ENCODE results near the gene S100A16. TPM values are rescaled to one million over a fixed set of nuclear protein-coding genes. Genes with fewer than 3 reads are reported as not detected.
A peak's percentile ranks its signal among the peaks of the same experiment; 100 is the strongest.

S100A16 gene
- total RNA-seq, 1 experiment from 2014 or later = 14.6 TPM

DNA sequence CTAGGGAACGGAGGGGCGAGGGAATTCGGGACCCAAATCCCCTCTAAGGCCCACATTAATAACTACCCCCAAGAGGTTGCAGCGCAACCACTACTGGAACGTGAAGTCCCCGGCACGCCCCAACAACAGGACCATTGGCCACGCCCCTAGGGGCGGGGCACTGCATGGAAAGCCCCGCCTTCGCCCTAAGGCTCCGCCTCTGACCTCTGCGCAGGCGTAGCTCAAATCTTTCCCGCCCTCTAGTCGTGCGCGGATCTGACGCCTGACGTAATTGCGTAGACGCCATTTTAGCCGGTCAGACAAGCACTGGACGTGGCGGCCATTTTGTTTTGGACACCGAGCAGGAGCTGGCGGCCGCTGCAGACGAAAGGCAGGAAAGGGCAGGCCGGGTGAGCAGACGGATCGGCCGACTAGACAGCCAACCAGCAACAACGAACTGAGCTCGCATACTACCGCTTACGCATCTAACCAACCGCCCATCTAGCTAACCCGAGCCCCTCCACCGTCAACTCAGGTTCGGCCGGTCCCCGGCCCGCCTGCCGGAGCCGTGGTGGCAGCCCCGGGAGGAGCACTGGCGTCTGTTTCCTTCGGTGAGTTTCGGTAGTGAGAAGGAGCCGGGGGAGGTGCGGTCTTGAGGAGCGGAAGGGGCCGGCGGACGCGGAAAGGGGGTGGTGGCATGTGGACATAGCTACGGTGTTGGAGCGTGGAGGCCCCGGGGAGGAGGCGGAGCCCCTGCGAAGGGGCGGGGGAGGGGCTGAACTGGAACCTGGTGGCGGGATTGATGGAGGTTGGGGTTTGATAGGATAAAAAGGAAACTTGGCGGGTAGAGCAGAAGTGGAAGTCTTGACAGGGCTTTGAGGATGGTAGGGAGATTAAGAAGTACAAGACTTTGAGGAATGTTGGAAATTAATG is 21.1 kb upstream of the S100A16 start, which contains the start of gene CHTOP (continued):
- TF ChIP-seq, protein P1, sequence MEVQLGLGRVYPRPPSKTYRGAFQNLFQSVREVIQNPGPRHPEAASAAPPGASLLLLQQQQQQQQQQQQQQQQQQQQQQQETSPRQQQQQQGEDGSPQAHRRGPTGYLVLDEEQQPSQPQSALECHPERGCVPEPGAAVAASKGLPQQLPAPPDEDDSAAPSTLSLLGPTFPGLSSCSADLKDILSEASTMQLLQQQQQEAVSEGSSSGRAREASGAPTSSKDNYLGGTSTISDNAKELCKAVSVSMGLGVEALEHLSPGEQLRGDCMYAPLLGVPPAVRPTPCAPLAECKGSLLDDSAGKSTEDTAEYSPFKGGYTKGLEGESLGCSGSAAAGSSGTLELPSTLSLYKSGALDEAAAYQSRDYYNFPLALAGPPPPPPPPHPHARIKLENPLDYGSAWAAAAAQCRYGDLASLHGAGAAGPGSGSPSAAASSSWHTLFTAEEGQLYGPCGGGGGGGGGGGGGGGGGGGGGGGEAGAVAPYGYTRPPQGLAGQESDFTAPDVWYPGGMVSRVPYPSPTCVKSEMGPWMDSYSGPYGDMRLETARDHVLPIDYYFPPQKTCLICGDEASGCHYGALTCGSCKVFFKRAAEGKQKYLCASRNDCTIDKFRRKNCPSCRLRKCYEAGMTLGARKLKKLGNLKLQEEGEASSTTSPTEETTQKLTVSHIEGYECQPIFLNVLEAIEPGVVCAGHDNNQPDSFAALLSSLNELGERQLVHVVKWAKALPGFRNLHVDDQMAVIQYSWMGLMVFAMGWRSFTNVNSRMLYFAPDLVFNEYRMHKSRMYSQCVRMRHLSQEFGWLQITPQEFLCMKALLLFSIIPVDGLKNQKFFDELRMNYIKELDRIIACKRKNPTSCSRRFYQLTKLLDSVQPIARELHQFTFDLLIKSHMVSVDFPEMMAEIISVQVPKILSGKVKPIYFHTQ (CRISPR knock-in tag; IDR thresholded peaks at IDR 0.05) = 0 out of 2 replicates have a peak, but pooled peaks have one; percentile 65
- TF ChIP-seq CREM (CRISPR knock-in tag; IDR thresholded peaks at IDR 0.05) = peak; percentile 85
- TF ChIP-seq, protein P2, sequence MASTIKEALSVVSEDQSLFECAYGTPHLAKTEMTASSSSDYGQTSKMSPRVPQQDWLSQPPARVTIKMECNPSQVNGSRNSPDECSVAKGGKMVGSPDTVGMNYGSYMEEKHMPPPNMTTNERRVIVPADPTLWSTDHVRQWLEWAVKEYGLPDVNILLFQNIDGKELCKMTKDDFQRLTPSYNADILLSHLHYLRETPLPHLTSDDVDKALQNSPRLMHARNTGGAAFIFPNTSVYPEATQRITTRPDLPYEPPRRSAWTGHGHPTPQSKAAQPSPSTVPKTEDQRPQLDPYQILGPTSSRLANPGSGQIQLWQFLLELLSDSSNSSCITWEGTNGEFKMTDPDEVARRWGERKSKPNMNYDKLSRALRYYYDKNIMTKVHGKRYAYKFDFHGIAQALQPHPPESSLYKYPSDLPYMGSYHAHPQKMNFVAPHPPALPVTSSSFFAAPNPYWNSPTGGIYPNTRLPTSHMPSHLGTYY (CRISPR knock-in tag; IDR thresholded peaks at IDR 0.05) = no peak
- TF ChIP-seq, protein P3, sequence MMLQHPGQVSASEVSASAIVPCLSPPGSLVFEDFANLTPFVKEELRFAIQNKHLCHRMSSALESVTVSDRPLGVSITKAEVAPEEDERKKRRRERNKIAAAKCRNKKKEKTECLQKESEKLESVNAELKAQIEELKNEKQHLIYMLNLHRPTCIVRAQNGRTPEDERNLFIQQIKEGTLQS (CRISPR knock-in tag; conservative IDR thresholded peaks at IDR 0.05) = peak; percentile 52; the same call in 1 of the 2 replicates
- TF ChIP-seq ATF1 (CRISPR knock-in tag; IDR thresholded peaks at IDR 0.05) = no peak
- no peak for TF ChIP-seq NR1H2 (CRISPR knock-in tag; IDR thresholded peaks at IDR 0.05)
- TF ChIP-seq GTF2I (CRISPR knock-in tag; conservative IDR thresholded peaks at IDR 0.05) = no peak
- TF ChIP-seq, protein P4, sequence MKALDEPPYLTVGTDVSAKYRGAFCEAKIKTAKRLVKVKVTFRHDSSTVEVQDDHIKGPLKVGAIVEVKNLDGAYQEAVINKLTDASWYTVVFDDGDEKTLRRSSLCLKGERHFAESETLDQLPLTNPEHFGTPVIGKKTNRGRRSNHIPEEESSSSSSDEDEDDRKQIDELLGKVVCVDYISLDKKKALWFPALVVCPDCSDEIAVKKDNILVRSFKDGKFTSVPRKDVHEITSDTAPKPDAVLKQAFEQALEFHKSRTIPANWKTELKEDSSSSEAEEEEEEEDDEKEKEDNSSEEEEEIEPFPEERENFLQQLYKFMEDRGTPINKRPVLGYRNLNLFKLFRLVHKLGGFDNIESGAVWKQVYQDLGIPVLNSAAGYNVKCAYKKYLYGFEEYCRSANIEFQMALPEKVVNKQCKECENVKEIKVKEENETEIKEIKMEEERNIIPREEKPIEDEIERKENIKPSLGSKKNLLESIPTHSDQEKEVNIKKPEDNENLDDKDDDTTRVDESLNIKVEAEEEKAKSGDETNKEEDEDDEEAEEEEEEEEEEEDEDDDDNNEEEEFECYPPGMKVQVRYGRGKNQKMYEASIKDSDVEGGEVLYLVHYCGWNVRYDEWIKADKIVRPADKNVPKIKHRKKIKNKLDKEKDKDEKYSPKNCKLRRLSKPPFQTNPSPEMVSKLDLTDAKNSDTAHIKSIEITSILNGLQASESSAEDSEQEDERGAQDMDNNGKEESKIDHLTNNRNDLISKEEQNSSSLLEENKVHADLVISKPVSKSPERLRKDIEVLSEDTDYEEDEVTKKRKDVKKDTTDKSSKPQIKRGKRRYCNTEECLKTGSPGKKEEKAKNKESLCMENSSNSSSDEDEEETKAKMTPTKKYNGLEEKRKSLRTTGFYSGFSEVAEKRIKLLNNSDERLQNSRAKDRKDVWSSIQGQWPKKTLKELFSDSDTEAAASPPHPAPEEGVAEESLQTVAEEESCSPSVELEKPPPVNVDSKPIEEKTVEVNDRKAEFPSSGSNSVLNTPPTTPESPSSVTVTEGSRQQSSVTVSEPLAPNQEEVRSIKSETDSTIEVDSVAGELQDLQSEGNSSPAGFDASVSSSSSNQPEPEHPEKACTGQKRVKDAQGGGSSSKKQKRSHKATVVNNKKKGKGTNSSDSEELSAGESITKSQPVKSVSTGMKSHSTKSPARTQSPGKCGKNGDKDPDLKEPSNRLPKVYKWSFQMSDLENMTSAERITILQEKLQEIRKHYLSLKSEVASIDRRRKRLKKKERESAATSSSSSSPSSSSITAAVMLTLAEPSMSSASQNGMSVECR (CRISPR knock-in tag; IDR thresholded peaks at IDR 0.05; ENCODE audit: borderline replicate concordance) = peak; percentile 78
- TF ChIP-seq, protein P5, sequence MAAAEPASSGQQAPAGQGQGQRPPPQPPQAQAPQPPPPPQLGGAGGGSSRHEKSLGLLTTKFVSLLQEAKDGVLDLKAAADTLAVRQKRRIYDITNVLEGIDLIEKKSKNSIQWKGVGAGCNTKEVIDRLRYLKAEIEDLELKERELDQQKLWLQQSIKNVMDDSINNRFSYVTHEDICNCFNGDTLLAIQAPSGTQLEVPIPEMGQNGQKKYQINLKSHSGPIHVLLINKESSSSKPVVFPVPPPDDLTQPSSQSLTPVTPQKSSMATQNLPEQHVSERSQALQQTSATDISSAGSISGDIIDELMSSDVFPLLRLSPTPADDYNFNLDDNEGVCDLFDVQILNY (CRISPR knock-in tag; IDR thresholded peaks at IDR 0.05) = peak; percentile 89

DNA sequence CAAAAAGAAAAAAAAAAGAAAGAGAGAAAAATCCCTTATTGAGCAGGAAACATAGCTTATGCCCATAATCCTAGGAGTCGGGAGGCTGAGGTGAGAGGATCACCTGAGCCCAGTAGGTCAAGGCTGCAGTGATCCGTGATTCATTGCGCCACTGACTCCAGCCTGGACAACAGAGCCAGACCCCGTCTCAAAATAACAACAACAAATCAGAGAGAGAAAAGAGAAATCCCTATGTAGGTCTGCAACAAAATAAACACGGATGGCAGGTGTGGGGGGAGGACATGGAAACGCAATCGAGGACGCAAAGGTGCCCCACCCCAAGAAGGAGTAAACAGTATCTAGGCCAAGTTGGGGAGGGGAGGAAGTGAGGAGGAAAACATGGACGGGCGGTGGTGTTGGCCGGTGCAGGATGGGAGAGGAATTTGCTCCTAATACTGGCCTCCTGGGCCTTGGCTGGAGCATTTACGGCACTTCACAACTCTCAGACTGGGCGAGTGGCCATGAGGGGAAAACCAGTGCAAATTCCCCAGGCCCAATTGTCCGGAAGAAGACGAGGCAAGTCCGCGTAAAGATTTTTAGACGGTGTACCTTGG is 20.3 kb upstream of the S100A16 start:
- DNase-seq (ENCODE audit: low spot score) = no peak
- Mint-ChIP-seq H3K36me3 (peaks cover 26% of the 10 kb centered on the region), H3K27ac (peak overlapping the region; percentile 100), H3K27me3 (ENCODE audit: low read depth) (no peaks in the 10 kb centered on the region), H3K9me3 (no peaks in the 10 kb centered on the region; the same call in 1 of the 2 replicates), H3K4me1 (peaks cover 29% of the 10 kb centered on the region), H3K4me3 (peak overlapping the region; percentile 86)
- TF ChIP-seq, protein P6, sequence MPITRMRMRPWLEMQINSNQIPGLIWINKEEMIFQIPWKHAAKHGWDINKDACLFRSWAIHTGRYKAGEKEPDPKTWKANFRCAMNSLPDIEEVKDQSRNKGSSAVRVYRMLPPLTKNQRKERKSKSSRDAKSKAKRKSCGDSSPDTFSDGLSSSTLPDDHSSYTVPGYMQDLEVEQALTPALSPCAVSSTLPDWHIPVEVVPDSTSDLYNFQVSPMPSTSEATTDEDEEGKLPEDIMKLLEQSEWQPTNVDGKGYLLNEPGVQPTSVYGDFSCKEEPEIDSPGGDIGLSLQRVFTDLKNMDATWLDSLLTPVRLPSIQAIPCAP (CRISPR knock-in tag; IDR thresholded peaks at IDR 0.05) = no peak
- TF ChIP-seq GABPB1 (CRISPR knock-in tag; IDR thresholded peaks at IDR 0.05) (no peak), EMX1 (CRISPR knock-in tag; IDR thresholded peaks at IDR 0.05) (0 out of 2 replicates have a peak, but pooled peaks have one; percentile 28), ZNF121 (CRISPR knock-in tag; IDR thresholded peaks at IDR 0.05) (peak; percentile 94)
- TF ChIP-seq, protein P7, sequence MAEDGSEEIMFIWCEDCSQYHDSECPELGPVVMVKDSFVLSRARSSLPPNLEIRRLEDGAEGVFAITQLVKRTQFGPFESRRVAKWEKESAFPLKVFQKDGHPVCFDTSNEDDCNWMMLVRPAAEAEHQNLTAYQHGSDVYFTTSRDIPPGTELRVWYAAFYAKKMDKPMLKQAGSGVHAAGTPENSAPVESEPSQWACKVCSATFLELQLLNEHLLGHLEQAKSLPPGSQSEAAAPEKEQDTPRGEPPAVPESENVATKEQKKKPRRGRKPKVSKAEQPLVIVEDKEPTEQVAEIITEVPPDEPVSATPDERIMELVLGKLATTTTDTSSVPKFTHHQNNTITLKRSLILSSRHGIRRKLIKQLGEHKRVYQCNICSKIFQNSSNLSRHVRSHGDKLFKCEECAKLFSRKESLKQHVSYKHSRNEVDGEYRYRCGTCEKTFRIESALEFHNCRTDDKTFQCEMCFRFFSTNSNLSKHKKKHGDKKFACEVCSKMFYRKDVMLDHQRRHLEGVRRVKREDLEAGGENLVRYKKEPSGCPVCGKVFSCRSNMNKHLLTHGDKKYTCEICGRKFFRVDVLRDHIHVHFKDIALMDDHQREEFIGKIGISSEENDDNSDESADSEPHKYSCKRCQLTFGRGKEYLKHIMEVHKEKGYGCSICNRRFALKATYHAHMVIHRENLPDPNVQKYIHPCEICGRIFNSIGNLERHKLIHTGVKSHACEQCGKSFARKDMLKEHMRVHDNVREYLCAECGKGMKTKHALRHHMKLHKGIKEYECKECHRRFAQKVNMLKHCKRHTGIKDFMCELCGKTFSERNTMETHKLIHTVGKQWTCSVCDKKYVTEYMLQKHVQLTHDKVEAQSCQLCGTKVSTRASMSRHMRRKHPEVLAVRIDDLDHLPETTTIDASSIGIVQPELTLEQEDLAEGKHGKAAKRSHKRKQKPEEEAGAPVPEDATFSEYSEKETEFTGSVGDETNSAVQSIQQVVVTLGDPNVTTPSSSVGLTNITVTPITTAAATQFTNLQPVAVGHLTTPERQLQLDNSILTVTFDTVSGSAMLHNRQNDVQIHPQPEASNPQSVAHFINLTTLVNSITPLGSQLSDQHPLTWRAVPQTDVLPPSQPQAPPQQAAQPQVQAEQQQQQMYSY (CRISPR knock-in tag; IDR thresholded peaks at IDR 0.05) = peak; percentile 56
- ChIA-PET POLR2A (interaction anchor here (0.7 to 2.3 kb wide), 21 partner anchors 8 to 344 kb away, joined by 3 to 14 read pairs (median 6); partner anchors contain the start of genes JTB, S100A16, S100A4 and SLC27A3), CTCF (interaction anchor here (0.9 to 2.5 kb wide), 23 partner anchors 10 to 280 kb away, joined by 3 to 23 read pairs (median 5); partner anchors contain the start of genes NPR1, S100A14, S100A16 and S100A6)
- ATAC-seq = peak; percentile 14

Data from WTC11 (cell line).